Osteoblast (primary cell): Measurements from ENCODE around the gene CHSY3. TPM values are rescaled to one million over a fixed set of nuclear protein-coding genes. Genes with fewer than 3 reads are reported as not detected.

Experiments
- DNase-seq: peaks from one replicate; pipeline ENCODE4 v3.0.0; 2011; ENCODE audit warnings: low spot score, mixed read lengths; ENCODE audit not compliant: insufficient read length; ENCODE audit errors: missing footprints
- H2AFZ ChIP-seq: 2 replicates; pipeline ENCODE4 v1.6.0; 2011; ENCODE audit warnings: mild to moderate bottlenecking, low read length
- H3K27ac ChIP-seq: 2 replicates; pipeline ENCODE4 v1.5.1; 2011; ENCODE audit warnings: mild to moderate bottlenecking, low read depth, low read length, moderate library complexity
- H3K27me3 ChIP-seq: 2 replicates; pipeline ENCODE4 v1.6.0; 2012; ENCODE audit warnings: mild to moderate bottlenecking, control low read depth, inconsistent platforms, low read length, moderate library complexity; ENCODE audit not compliant: insufficient read depth
- H3K36me3 ChIP-seq: 2 replicates; pipeline ENCODE4 v1.5.1; 2011; ENCODE audit warnings: mild to moderate bottlenecking, low read length, control low read depth, moderate library complexity; ENCODE audit not compliant: insufficient read depth
- H3K4me1 ChIP-seq: 2 replicates; pipeline ENCODE4 v1.5.1; 2011; ENCODE audit warnings: mild to moderate bottlenecking, low read length, control low read depth, moderate library complexity; ENCODE audit not compliant: insufficient read depth
- H3K4me2 ChIP-seq: 2 replicates; pipeline ENCODE4 v1.6.0; 2011; ENCODE audit warnings: mild to moderate bottlenecking, low read length; ENCODE audit not compliant: insufficient read depth
- H3K4me3 ChIP-seq: fragments of 200-600 bp; sonication (generic); 3 replicates; pipeline ENCODE4 v1.5.1; 2012; ENCODE audit warnings: mild to moderate bottlenecking, low read length, inconsistent platforms; ENCODE audit not compliant: insufficient read depth
- H3K79me2 ChIP-seq: 2 replicates; pipeline ENCODE4 v1.6.0; 2012; ENCODE audit warnings: mild to moderate bottlenecking, low read length, control low read depth, inconsistent platforms; ENCODE audit not compliant: insufficient read depth
- H3K9me3 ChIP-seq: 2 replicates; pipeline ENCODE4 v1.5.1; 2011; ENCODE audit warnings: low read depth, low read length, control low read depth
- H4K20me1 ChIP-seq: 2 replicates; pipeline ENCODE4 v1.6.0; 2012; ENCODE audit warnings: mild to moderate bottlenecking, low read length, control low read depth; ENCODE audit not compliant: insufficient read depth
- total RNA-seq: library from RNA; depleted of rRNA; stranded (reverse); fragments of >200 nt; gene quantifications from 2 replicates; pipeline ENCODE4 v1.2.3, GENCODE V29; 2012
- TF ChIP-seq, protein P1 (sequence below): IDR thresholded peaks from 2 replicates; pipeline ENCODE4 v1.5.1; 2011; ENCODE audit warnings: mild to moderate bottlenecking, low read depth, low read length, moderate library complexity; ENCODE audit errors: extremely low read depth

CHSY3 gene
- total RNA-seq, 1 donor = 12.3 TPM

- TF ChIP-seq, protein P1, sequence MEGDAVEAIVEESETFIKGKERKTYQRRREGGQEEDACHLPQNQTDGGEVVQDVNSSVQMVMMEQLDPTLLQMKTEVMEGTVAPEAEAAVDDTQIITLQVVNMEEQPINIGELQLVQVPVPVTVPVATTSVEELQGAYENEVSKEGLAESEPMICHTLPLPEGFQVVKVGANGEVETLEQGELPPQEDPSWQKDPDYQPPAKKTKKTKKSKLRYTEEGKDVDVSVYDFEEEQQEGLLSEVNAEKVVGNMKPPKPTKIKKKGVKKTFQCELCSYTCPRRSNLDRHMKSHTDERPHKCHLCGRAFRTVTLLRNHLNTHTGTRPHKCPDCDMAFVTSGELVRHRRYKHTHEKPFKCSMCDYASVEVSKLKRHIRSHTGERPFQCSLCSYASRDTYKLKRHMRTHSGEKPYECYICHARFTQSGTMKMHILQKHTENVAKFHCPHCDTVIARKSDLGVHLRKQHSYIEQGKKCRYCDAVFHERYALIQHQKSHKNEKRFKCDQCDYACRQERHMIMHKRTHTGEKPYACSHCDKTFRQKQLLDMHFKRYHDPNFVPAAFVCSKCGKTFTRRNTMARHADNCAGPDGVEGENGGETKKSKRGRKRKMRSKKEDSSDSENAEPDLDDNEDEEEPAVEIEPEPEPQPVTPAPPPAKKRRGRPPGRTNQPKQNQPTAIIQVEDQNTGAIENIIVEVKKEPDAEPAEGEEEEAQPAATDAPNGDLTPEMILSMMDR = no peak
- Histone ChIP-seq H4K20me1 (no peaks in the 10 kb centered on the region), H3K79me2 (no peaks in the 10 kb centered on the region), H2AFZ (no peak overlapping the region), H3K36me3 (no peaks in the 10 kb centered on the region), H3K4me3 (no peak overlapping the region), H3K9me3 (no peaks in the 10 kb centered on the region), H3K4me2 (no peak overlapping the region), H3K27ac (no peak overlapping the region), H3K4me1 (peaks cover 5% of the 10 kb centered on the region), H3K27me3 (no peaks in the 10 kb centered on the region)
- DNase-seq = no peak
These were observed 186.5 kb downstream of the CHSY3 start for GRCh38 chr5:130090569-130091270.

DNA sequence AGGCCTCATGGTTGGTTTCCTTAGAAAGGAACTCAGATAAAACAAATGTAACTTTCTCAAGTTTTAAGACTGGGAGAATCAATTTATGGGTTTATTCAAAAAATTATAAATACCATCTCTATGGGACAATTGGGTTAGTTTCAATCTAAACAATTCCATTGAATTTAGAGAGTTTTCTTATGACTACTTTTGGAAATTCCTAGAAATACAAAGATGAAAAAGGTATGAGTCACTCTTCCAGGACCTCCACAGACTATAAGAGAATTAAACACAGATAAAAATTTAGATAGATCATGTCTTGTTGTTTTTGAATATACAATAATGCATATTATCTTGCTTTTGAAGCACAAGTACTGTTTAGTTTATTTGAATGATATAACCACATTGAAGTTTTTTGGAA, 188.7 kb downstream of the CHSY3 start:
- Histone ChIP-seq H4K20me1 (no peaks in the 10 kb centered on the region), H3K4me3 (no peak overlapping the region), H2AFZ (no peak overlapping the region), H3K36me3 (no peaks in the 10 kb centered on the region), H3K79me2 (no peaks in the 10 kb centered on the region), H3K27ac (no peak overlapping the region), H3K4me1 (peaks cover 5% of the 10 kb centered on the region), H3K9me3 (no peaks in the 10 kb centered on the region), H3K4me2 (no peak overlapping the region), H3K27me3 (no peaks in the 10 kb centered on the region)
- TF ChIP-seq, protein P1 = no peak
- peak; percentile 45 for DNase-seq

GRCh38 chr5:130096483-130096882, 192.2 kb downstream of the CHSY3 start:
- no peaks in the 10 kb centered on the region for H3K27me3 ChIP-seq
- no peak for DNase-seq
- H3K4me2 ChIP-seq = no peak overlapping the region
- no peaks in the 10 kb centered on the region for H4K20me1 ChIP-seq
- no peak overlapping the region for H3K27ac ChIP-seq
- H3K9me3 ChIP-seq = no peaks in the 10 kb centered on the region
- peaks cover 5% of the 10 kb centered on the region for H3K4me1 ChIP-seq
- H3K79me2 ChIP-seq = no peaks in the 10 kb centered on the region
- TF ChIP-seq, protein P1 = no peak
- no peaks in the 10 kb centered on the region for H3K36me3 ChIP-seq
- H3K4me3 ChIP-seq = no peak overlapping the region
- no peak overlapping the region for H2AFZ ChIP-seq

DNA sequence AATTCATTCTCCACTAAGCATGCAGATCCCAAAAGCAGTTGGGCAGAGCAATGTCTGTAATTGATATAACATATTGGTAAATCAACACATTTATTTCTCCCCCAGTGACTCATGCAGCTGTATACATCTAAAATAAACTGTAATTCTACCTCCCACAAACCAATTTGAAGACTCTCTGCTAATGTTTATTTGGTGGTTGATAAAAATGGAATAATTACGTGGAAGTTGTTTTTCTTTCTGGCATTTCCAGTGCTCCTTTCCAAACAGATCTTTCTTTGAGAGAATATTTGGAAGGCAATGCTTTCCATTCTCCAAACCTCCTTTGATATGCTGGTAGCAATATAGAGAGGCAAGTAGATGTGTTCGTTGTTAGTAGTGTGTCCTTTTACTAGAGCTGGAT, 194.7 kb downstream of the CHSY3 start:
- TF ChIP-seq, protein P1 = no peak
- Histone ChIP-seq H3K79me2 (no peaks in the 10 kb centered on the region), H2AFZ (no peak overlapping the region), H3K9me3 (no peaks in the 10 kb centered on the region), H4K20me1 (no peaks in the 10 kb centered on the region), H3K4me2 (no peak overlapping the region), H3K27ac (no peak overlapping the region), H3K27me3 (no peaks in the 10 kb centered on the region), H3K4me1 (peaks cover 5% of the 10 kb centered on the region), H3K4me3 (no peak overlapping the region), H3K36me3 (no peaks in the 10 kb centered on the region)
- no peak for DNase-seq
